ENCODE results near the gene ARHGAP21.

Gene ARHGAP21

GRCh38 chr10:24569828-24570657, 153.6 kb downstream of the ARHGAP21 start:
- no peak for DNase-seq

GRCh38 chr10:24569330-24569796, 154.3 kb downstream of the ARHGAP21 start:
- no peak for DNase-seq

- no peak for DNase-seq
These were observed 155.6 kb downstream of the ARHGAP21 start for GRCh38 chr10:24568042-24568441.

GRCh38 chr10:24561453-24561852, 162.2 kb downstream of the ARHGAP21 start:
- DNase-seq: no peak

GRCh38 chr10:24556750-24557742, 166.6 kb downstream of the ARHGAP21 start:
- DNase-seq: peak; percentile 38

- DNase-seq: no peak
These were observed 167.4 kb downstream of the ARHGAP21 start for GRCh38 chr10:24556126-24556749.

GRCh38 chr10:24554036-24554435, 169.7 kb downstream of the ARHGAP21 start:
- DNase-seq: no peak

GRCh38 chr10:24553051-24553612, 170.6 kb downstream of the ARHGAP21 start:
- no peak for DNase-seq

GRCh38 chr10:24552346-24553016, 171.2 kb downstream of the ARHGAP21 start:
- DNase-seq: no peak

GRCh38 chr10:24551161-24551560, 172.5 kb downstream of the ARHGAP21 start:
- DNase-seq: no peak

- DNase-seq: no peak
These were observed 173.0 kb downstream of the ARHGAP21 start for GRCh38 chr10:24550680-24551079.

- DNase-seq: no peak
These were observed 178.1 kb downstream of the ARHGAP21 start for GRCh38 chr10:24545585-24545984.

GRCh38 chr10:24544776-24545175, 178.9 kb downstream of the ARHGAP21 start:
- DNase-seq: no peak

- DNase-seq: no peak
These were observed 181.1 kb downstream of the ARHGAP21 start for GRCh38 chr10:24542314-24543270.

GRCh38 chr10:24541239-24541753, 182.4 kb downstream of the ARHGAP21 start:
- no peak for DNase-seq

GRCh38 chr10:24536636-24537035, 187.1 kb downstream of the ARHGAP21 start:
- DNase-seq: no peak

GRCh38 chr10:24533981-24534380, 189.7 kb downstream of the ARHGAP21 start:
- no peak for DNase-seq
